HG02840 (cell line): Measurements from ENCODE around the gene TMEM106B.
A peak's percentile ranks its signal among the peaks of the same experiment; 100 is the strongest.
"Not testable (repeated sequence)": the region's sequence is repeated elsewhere in the genome, so short reads cannot be mapped to it uniquely, and the experiment has no call there.

Experiments used
- ATAC-seq: cut with Tn5 transposase; IDR thresholded peaks from one replicate; pipeline ENCODE4 v1.9.1; 2021; ENCODE audit warnings: mild to moderate bottlenecking, moderate library complexity, moderate number of reproducible peaks; ENCODE audit not compliant: unreplicated experiment, low FRiP score

Gene TMEM106B

GRCh38 chr7:12225017-12225416, 13.9 kb downstream of the TMEM106B start:
- ATAC-seq = not testable (repeated sequence)

GRCh38 chr7:12226756-12227155, 15.7 kb downstream of the TMEM106B start:
- no peak for ATAC-seq

- ATAC-seq = no peak
These were observed 16.9 kb downstream of the TMEM106B start for GRCh38 chr7:12228024-12228423.

GRCh38 chr7:12229046-12229445, 18.0 kb downstream of the TMEM106B start:
- ATAC-seq = no peak

GRCh38 chr7:12231097-12231496, 20.0 kb downstream of the TMEM106B start:
- ATAC-seq = no peak

- ATAC-seq = no peak
These were observed 22.1 kb downstream of the TMEM106B start for GRCh38 chr7:12233175-12233574.

GRCh38 chr7:12234334-12234865, 23.3 kb downstream of the TMEM106B start:
- no peak for ATAC-seq

GRCh38 chr7:12235970-12236369, 24.9 kb downstream of the TMEM106B start:
- ATAC-seq = no peak

- no peak for ATAC-seq
These were observed 25.9 kb downstream of the TMEM106B start for GRCh38 chr7:12237007-12237406.

- ATAC-seq = no peak
These were observed 28.7 kb downstream of the TMEM106B start for GRCh38 chr7:12239806-12240205.

- ATAC-seq = no peak
These were observed 33.0 kb downstream of the TMEM106B start for GRCh38 chr7:12244129-12244528.

GRCh38 chr7:12244694-12245093, 33.6 kb downstream of the TMEM106B start:
- no peak for ATAC-seq

GRCh38 chr7:12249706-12250105, 38.6 kb downstream of the TMEM106B start:
- no peak for ATAC-seq

GRCh38 chr7:12250232-12250631, 39.1 kb downstream of the TMEM106B start:
- no peak for ATAC-seq

- no peak for ATAC-seq
These were observed 45.0 kb downstream of the TMEM106B start for GRCh38 chr7:12256090-12256489.

GRCh38 chr7:12257582-12257981, 46.5 kb downstream of the TMEM106B start:
- ATAC-seq = peak; percentile 100

- no peak for ATAC-seq
These were observed 47.0 kb downstream of the TMEM106B start for GRCh38 chr7:12258074-12258473.

GRCh38 chr7:12267542-12267941, 56.4 kb downstream of the TMEM106B start:
- ATAC-seq = no peak

GRCh38 chr7:12269100-12269895, 58.2 kb downstream of the TMEM106B start:
- no peak for ATAC-seq

- ATAC-seq = no peak
These were observed 69.9 kb downstream of the TMEM106B start for GRCh38 chr7:12281038-12281437.

GRCh38 chr7:12287901-12288300, 76.8 kb downstream of the TMEM106B start:
- ATAC-seq = no peak

- no peak for ATAC-seq
These were observed 78.9 kb downstream of the TMEM106B start for GRCh38 chr7:12289996-12290395.
